GM12878 (cell line): ENCODE data around the gene CNDP2. TPM values are rescaled to one million over a fixed set of nuclear protein-coding genes. Genes with fewer than 3 reads are reported as not detected.
A peak's percentile ranks its signal among the peaks of the same experiment; 100 is the strongest.

ENCODE experiments used
- BMI1 ChIP-seq: fragments of 450-650 bp; IDR thresholded peaks from 2 replicates; pipeline ENCODE4 v1.6.1; 2016; ENCODE audit warnings: mild to moderate bottlenecking, moderate library complexity, borderline replicate concordance
- CREB1 ChIP-seq: IDR thresholded peaks from 2 replicates; pipeline ENCODE4 v1.6.1; 2012; ENCODE audit warnings: low read depth, mild to moderate bottlenecking, inconsistent platforms
- CREM ChIP-seq: IDR thresholded peaks from 2 replicates; pipeline ENCODE4 v1.6.1; 2014; ENCODE audit warnings: antibody characterized with exemption, low read depth
- CTCF ChIP-seq, 3 experiments: IDR thresholded peaks in 2 of 3; conservative IDR thresholded peaks in 1 of 3; 2 replicates each; pipeline ENCODE4 v1.5.1; 2011; ENCODE audit warnings: low read depth in 3 of 3, low read length in 3 of 3, mild to moderate bottlenecking in 3 of 3, control low read depth in 2 of 3, moderate library complexity in 2 of 3, inconsistent platforms in 1 of 3, mixed read lengths in 1 of 3; ENCODE audit not compliant: control insufficient read depth in 2 of 3, insufficient read depth in 1 of 3; ENCODE audit errors: extremely low read depth in 1 of 3
- ETV6 ChIP-seq, 2 experiments: fragments of 450-650 bp in 1 of 2; IDR thresholded peaks in 1 of 2; conservative IDR thresholded peaks in 1 of 2; 2 replicates each; pipeline ENCODE4 v1.6.1; 2014; ENCODE audit warnings: antibody characterized with exemption in 1 of 2, borderline replicate concordance in 1 of 2, low read depth in 1 of 2, mild to moderate bottlenecking in 1 of 2, moderate library complexity in 1 of 2
- FOS ChIP-seq: IDR thresholded peaks from 3 replicates; pipeline ENCODE4 v1.6.1; 2011; ENCODE audit warnings: borderline replicate concordance; ENCODE audit not compliant: insufficient read length; ENCODE audit errors: extremely low read depth
- HDAC2 ChIP-seq: fragments of 200-600 bp; sonication (generic); IDR thresholded peaks from 2 replicates; pipeline ENCODE4 v1.6.1; 2017
- HSF1 ChIP-seq: fragments of 150-350 bp; IDR thresholded peaks from 2 replicates; pipeline ENCODE4 v1.6.1; 2014; ENCODE audit warnings: mild to moderate bottlenecking, low read depth, low read length
- LARP7 ChIP-seq: fragments of 450-650 bp; IDR thresholded peaks from 2 replicates; pipeline ENCODE4 v1.6.1; 2017; ENCODE audit warnings: mild to moderate bottlenecking
- NBN ChIP-seq: fragments of 450-650 bp; IDR thresholded peaks from 2 replicates; pipeline ENCODE4 v1.6.1; 2016
- NFYB ChIP-seq: IDR thresholded peaks from 2 replicates; pipeline ENCODE4 v1.6.1; 2011; ENCODE audit warnings: low read depth, mild to moderate bottlenecking, low read length, improper control_type of control experiment, moderate library complexity; ENCODE audit not compliant: insufficient read depth
- NRF1 ChIP-seq: conservative IDR thresholded peaks from 2 replicates; pipeline ENCODE4 v1.6.1; 2011; ENCODE audit warnings: mild to moderate bottlenecking, low read depth, low read length, improper control_type of control experiment
- PBX3 ChIP-seq: IDR thresholded peaks from 2 replicates; pipeline ENCODE4 v1.6.1; 2011; ENCODE audit warnings: mild to moderate bottlenecking, low read depth, low read length, moderate library complexity; ENCODE audit not compliant: insufficient replicate concordance
- POU2F2 ChIP-seq: IDR thresholded peaks from 3 replicates; pipeline ENCODE4 v1.6.1; 2011; ENCODE audit warnings: low read depth, mild to moderate bottlenecking, low read length, borderline replicate concordance
- RELA ChIP-seq: fragments of 450-650 bp; IDR thresholded peaks from 2 replicates; pipeline ENCODE4 v1.8.0; 2014; ENCODE audit warnings: borderline replicate concordance; ENCODE audit not compliant: partially characterized antibody
- SIX5 ChIP-seq: IDR thresholded peaks from 2 replicates; pipeline ENCODE4 v1.6.1; 2011; ENCODE audit warnings: mild to moderate bottlenecking, low read depth, low read length, moderate library complexity; ENCODE audit not compliant: severe bottlenecking
- SMAD5 ChIP-seq: IDR thresholded peaks from 2 replicates; pipeline ENCODE4 v1.6.1; 2016; ENCODE audit warnings: antibody characterized with exemption, low read depth
- STAT3 ChIP-seq: IDR thresholded peaks from 2 replicates; pipeline ENCODE4 v1.6.1; 2011; ENCODE audit warnings: low read depth, low read length, improper control_type of control experiment
- TARDBP ChIP-seq: IDR thresholded peaks from 2 replicates; pipeline ENCODE4 v1.6.1; 2016; ENCODE audit warnings: borderline replicate concordance
- TCF12 ChIP-seq: IDR thresholded peaks from 2 replicates; pipeline ENCODE4 v1.6.1; 2011; ENCODE audit warnings: low read depth, mild to moderate bottlenecking, low read length
- YY1 ChIP-seq: IDR thresholded peaks from 2 replicates; pipeline ENCODE4 v1.6.1; 2011; ENCODE audit warnings: low read depth, mild to moderate bottlenecking, low read length
- ZNF274 ChIP-seq: IDR thresholded peaks from one replicate; pipeline ENCODE4 v1.8.0; 2011; ENCODE audit not compliant: insufficient read length, insufficient read depth
- polyA plus RNA-seq, 11 experiments: library from polyadenylated mRNA; depleted of rRNA in 4 of 11; unstranded in 6 of 11; stranded (reverse) in 5 of 11; fragments of >200 nt; fragmentation: Nextera tagmentation in 4 of 11; fragmentation: Illumina TruSeq in 1 of 11; extraction: Ambion mirVana in 4 of 11; extraction: Trizol in 1 of 11; gene quantifications; 1 replicate in 1 of 11; 2 replicates in 10 of 11; pipeline versions ENCODE4 v1.2.1 to v1.2.3, GENCODE V29; 2011 to 2016; ENCODE audit warnings: inconsistent platforms in 2 of 11, missing spikeins in 2 of 11, low read depth in 1 of 11
- total RNA-seq, 4 experiments: library from RNA; depleted of rRNA in 3 of 4; stranded (reverse); fragments of >200 nt in 3 of 4; fragmentation: Illumina TruSeq in 1 of 4; extraction: Trizol in 1 of 4; gene quantifications; 2 replicates each; pipeline versions ENCODE4 v1.2.1 to v1.2.3, GENCODE V29; 2013 to 2021
- TF ChIP-seq, protein P1 (sequence below): IDR thresholded peaks from 2 replicates; pipeline ENCODE4 v1.6.1; 2012; ENCODE audit warnings: improper control_type of control experiment, low read depth, low read length; ENCODE audit not compliant: insufficient replicate concordance

CNDP2 gene
- total and polyA plus RNA-seq, 10 of the 15 experiments (the other 5 are each of a cell fraction or from before 2014, with no cell fraction given): 63.5 to 213 (median 158) TPM

DNA sequence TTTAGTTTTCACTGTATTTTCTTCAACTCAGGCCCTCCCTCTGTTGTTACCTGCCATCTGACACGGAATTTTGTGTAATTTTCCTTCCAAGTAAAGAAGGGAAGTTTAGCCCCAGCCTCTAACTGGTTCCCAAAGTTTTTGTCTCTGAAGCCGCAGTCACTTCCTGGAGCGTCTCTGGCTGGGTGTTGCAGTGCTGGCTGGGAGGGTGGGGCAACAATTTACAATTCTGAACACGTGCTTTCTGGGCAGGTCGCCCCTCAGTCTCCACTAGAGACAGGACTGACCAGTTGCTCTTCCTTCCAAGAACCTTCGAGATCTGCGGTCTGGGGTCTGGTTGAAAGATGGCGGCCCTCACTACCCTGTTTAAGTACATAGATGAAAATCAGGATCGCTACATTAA lies 3.5 kb downstream of the CNDP2 start (continued):
- TF ChIP-seq STAT3: no peak
- peak; percentile 84 for TF ChIP-seq YY1
- TF ChIP-seq PBX3: no peak
- TF ChIP-seq BMI1: no peak
- no peak; a peak in 1 of 4 replicates for TF ChIP-seq ETV6 (conservative IDR thresholded peaks at IDR 0.05 in 1 of 2, IDR thresholded peaks at IDR 0.05 in 1 of 2; ENCODE audit: borderline replicate concordance in 1 of 2, low read depth in 1 of 2)
- TF ChIP-seq FOS: no peak
- no peak for TF ChIP-seq LARP7
- no peak for TF ChIP-seq CTCF (IDR thresholded peaks at IDR 0.05 in 2 of 3, conservative IDR thresholded peaks at IDR 0.05 in 1 of 3; ENCODE audit: control insufficient read depth in 2 of 3, extremely low read depth in 1 of 3, insufficient read depth in 1 of 3, low read depth in 3 of 3, low read length in 3 of 3)
- TF ChIP-seq HSF1: no peak
- TF ChIP-seq TARDBP: no peak
- no peak for TF ChIP-seq HDAC2
- TF ChIP-seq NBN: no peak
- TF ChIP-seq SIX5: no peak
- no peak for TF ChIP-seq CREM
- no peak for TF ChIP-seq SMAD5
- TF ChIP-seq POU2F2: peak; percentile 54; the same call in 1 of the 3 replicates
- no peak for TF ChIP-seq RELA
- TF ChIP-seq NRF1: no peak
- TF ChIP-seq, protein P1, sequence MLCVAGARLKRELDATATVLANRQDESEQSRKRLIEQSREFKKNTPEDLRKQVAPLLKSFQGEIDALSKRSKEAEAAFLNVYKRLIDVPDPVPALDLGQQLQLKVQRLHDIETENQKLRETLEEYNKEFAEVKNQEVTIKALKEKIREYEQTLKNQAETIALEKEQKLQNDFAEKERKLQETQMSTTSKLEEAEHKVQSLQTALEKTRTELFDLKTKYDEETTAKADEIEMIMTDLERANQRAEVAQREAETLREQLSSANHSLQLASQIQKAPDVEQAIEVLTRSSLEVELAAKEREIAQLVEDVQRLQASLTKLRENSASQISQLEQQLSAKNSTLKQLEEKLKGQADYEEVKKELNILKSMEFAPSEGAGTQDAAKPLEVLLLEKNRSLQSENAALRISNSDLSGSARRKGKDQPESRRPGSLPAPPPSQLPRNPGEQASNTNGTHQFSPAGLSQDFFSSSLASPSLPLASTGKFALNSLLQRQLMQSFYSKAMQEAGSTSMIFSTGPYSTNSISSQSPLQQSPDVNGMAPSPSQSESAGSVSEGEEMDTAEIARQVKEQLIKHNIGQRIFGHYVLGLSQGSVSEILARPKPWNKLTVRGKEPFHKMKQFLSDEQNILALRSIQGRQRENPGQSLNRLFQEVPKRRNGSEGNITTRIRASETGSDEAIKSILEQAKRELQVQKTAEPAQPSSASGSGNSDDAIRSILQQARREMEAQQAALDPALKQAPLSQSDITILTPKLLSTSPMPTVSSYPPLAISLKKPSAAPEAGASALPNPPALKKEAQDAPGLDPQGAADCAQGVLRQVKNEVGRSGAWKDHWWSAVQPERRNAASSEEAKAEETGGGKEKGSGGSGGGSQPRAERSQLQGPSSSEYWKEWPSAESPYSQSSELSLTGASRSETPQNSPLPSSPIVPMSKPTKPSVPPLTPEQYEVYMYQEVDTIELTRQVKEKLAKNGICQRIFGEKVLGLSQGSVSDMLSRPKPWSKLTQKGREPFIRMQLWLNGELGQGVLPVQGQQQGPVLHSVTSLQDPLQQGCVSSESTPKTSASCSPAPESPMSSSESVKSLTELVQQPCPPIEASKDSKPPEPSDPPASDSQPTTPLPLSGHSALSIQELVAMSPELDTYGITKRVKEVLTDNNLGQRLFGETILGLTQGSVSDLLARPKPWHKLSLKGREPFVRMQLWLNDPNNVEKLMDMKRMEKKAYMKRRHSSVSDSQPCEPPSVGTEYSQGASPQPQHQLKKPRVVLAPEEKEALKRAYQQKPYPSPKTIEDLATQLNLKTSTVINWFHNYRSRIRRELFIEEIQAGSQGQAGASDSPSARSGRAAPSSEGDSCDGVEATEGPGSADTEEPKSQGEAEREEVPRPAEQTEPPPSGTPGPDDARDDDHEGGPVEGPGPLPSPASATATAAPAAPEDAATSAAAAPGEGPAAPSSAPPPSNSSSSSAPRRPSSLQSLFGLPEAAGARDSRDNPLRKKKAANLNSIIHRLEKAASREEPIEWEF: no peak
- TF ChIP-seq NFYB: 0 out of 2 replicates have a peak, but pooled peaks have one; percentile 5
- no peak for TF ChIP-seq TCF12
- TF ChIP-seq CREB1: no peak
- TF ChIP-seq ZNF274: no peak
